Measurements from ENCODE around the gene CRYZL1. TPM values are rescaled to one million over a fixed set of nuclear protein-coding genes. Genes with fewer than 3 reads are reported as not detected.

The CRYZL1 gene
- total RNA-seq, 1 experiment from 2014 or later: 43.0 TPM

DNA sequence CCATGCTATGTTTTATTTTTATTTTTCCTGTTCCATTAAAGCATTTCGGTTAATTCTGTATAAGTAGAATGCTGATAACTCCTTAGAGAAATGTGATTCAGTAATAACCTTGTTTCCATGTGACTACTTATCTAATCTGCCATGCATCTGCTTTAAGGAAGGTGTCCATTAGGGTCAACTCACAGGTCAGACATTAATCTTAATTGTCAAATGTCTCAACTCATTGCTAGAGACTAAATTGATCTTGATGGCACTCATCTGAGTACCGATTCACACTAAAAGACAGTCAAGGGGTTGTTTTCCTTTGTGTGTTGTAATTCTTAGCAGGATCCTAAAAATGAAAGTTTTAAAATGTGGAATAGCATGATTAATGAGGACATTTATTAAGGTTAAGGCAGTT, 42.5 kb upstream of the CRYZL1 start:
- H3K4me3 ChIP-seq (replicated peaks in 1 of 2; ENCODE audit: low read depth in 1 of 2, low read length in 2 of 2): peak overlapping the region in 1 of 2 experiments; percentile 30; a peak in 1 of 4 replicates
- ChIA-PET CTCF (no interaction called here), POLR2A (no interaction called here), RAD21 (ENCODE audit: low non-redundant PET in 1 of 2, low total read pairs in 2 of 2, uncharacterized antibody in 2 of 2, unreplicated experiment in 2 of 2) (no interaction called here)
- peak overlapping the region; percentile 61 for H3K4me2 ChIP-seq (ENCODE audit: low read length)
- DNase-seq (ENCODE audit: low read depth, low spot score) (no peak), ATAC-seq (no peak)
- H3K27ac ChIP-seq (ENCODE audit: low read depth, low read length): peak overlapping the region; percentile 62; the same call in 1 of the 2 replicates
- H3K9ac ChIP-seq (ENCODE audit: low read length): peak overlapping the region; percentile 38
- H3K9me3 ChIP-seq (ENCODE audit: control insufficient read depth in 1 of 2, insufficient read depth in 1 of 2, low read depth in 1 of 2, low read length in 2 of 2): no peaks in the 10 kb centered on the region
- H2AFZ ChIP-seq (ENCODE audit: low read depth, low read length, poor library complexity, severe bottlenecking): no peak overlapping the region
- TF ChIP-seq SIN3A (IDR thresholded peaks at IDR 0.05; ENCODE audit: low read depth) (no peak), YY1 (IDR thresholded peaks at IDR 0.05; ENCODE audit: extremely low read depth, insufficient replicate concordance, low read depth, low read length) (no peak), CEBPB (IDR thresholded peaks at IDR 0.05; ENCODE audit: low read depth) (no peak), EGR1 (IDR thresholded peaks at IDR 0.05; ENCODE audit: low read depth) (no peak), EZH2 (IDR thresholded peaks at IDR 0.05) (no peak), SRF (IDR thresholded peaks at IDR 0.05; ENCODE audit: low read depth) (no peak), TCF7L2 (IDR thresholded peaks at IDR 0.05; ENCODE audit: borderline replicate concordance, extremely low read depth, insufficient read depth, insufficient read length) (no peak)
- TF ChIP-seq, protein P1, sequence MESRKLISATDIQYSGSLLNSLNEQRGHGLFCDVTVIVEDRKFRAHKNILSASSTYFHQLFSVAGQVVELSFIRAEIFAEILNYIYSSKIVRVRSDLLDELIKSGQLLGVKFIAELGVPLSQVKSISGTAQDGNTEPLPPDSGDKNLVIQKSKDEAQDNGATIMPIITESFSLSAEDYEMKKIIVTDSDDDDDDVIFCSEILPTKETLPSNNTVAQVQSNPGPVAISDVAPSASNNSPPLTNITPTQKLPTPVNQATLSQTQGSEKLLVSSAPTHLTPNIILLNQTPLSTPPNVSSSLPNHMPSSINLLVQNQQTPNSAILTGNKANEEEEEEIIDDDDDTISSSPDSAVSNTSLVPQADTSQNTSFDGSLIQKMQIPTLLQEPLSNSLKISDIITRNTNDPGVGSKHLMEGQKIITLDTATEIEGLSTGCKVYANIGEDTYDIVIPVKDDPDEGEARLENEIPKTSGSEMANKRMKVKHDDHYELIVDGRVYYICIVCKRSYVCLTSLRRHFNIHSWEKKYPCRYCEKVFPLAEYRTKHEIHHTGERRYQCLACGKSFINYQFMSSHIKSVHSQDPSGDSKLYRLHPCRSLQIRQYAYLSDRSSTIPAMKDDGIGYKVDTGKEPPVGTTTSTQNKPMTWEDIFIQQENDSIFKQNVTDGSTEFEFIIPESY (IDR thresholded peaks at IDR 0.05; ENCODE audit: extremely low read depth, insufficient replicate concordance, low read length): no peak
- no peaks in the 10 kb centered on the region for H3K36me3 ChIP-seq (ENCODE audit: control insufficient read depth in 1 of 2, insufficient read depth in 2 of 2, low read length in 2 of 2)
- no TSS peak for BruUV-seq (replicated peaks)
- intact Hi-C loops (cut with micrococcal nuclease): no loop called here
- no peaks in the 10 kb centered on the region for H3K9me2 ChIP-seq (ENCODE audit: insufficient read depth)
- H3K4me1 ChIP-seq (ENCODE audit: control insufficient read depth in 1 of 2, insufficient read depth in 2 of 2, low read length in 2 of 2): peaks cover 43 to 60% of the 10 kb centered on the region in 2 experiments
- peaks cover 74% of the 10 kb centered on the region for H3K79me2 ChIP-seq (ENCODE audit: insufficient read depth, low read length)
- H3K27me3 ChIP-seq (ENCODE audit: insufficient read depth, low read length): no peaks in the 10 kb centered on the region
- H4K20me1 ChIP-seq (ENCODE audit: insufficient read depth): no peaks in the 10 kb centered on the region

Measured in HCT116 (cell line).